Progenitor cell of endocrine pancreas (in vitro differentiated cells): Measurements from ENCODE around the gene RAD1. TPM values are rescaled to one million over a fixed set of nuclear protein-coding genes. Genes with fewer than 3 reads are reported as not detected.

Experiments
- DNase-seq: peaks from one replicate; pipeline ENCODE4 v3.0.0; 2021; ENCODE audit warnings: low spot score; ENCODE audit not compliant: unreplicated experiment
- H3K27ac Mint-ChIP-seq: 2 replicates; pipeline ENCODE4 v1.8.0; 2021; ENCODE audit warnings: mild to moderate bottlenecking, moderate library complexity, mixed read lengths
- H3K27me3 Mint-ChIP-seq: 2 replicates; pipeline ENCODE4 v1.8.0; 2021; ENCODE audit warnings: mixed read lengths
- H3K36me3 Mint-ChIP-seq: 2 replicates; pipeline ENCODE4 v1.8.0; 2022; ENCODE audit warnings: mixed read lengths; ENCODE audit not compliant: insufficient read depth
- H3K4me1 Mint-ChIP-seq: 2 replicates; pipeline ENCODE4 v1.8.0; 2021; ENCODE audit warnings: low read depth, mixed read lengths
- H3K4me3 Mint-ChIP-seq: 2 replicates; pipeline ENCODE4 v1.8.0; 2021; ENCODE audit warnings: low read depth, mild to moderate bottlenecking, moderate library complexity, mixed read lengths
- H3K9me3 Mint-ChIP-seq: 2 replicates; pipeline ENCODE4 v1.8.0; 2021; ENCODE audit warnings: low read depth, mixed read lengths
- CTCF ChIP-seq: fragments of 200-600 bp; sonication (generic); IDR thresholded peaks from one replicate; pipeline ENCODE4 v1.5.0; 2021; ENCODE audit warnings: antibody characterized with exemption, mild to moderate bottlenecking; ENCODE audit not compliant: unreplicated experiment
- long read RNA-seq: library from polyadenylated mRNA; unstranded; transcript quantifications from one replicate; pipeline ENCODE4 v2.0.0, GENCODE V29; 2020
- total RNA-seq: library from RNA; stranded (reverse); gene quantifications from 2 replicates; pipeline ENCODE4 v1.2.1, GENCODE V29; 2021

Gene RAD1, protein sequence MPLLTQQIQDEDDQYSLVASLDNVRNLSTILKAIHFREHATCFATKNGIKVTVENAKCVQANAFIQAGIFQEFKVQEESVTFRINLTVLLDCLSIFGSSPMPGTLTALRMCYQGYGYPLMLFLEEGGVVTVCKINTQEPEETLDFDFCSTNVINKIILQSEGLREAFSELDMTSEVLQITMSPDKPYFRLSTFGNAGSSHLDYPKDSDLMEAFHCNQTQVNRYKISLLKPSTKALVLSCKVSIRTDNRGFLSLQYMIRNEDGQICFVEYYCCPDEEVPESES
- 32.4 and 33.7 TPM in 2 replicates for total RNA-seq
- long read RNA-seq, full-length matches to known transcripts: 75 of 88 reads
- long read RNA-seq, partial matches to known transcripts: 6 of 88 reads
- long read RNA-seq, other reads (novel, unspliced or antisense): 7 of 88 reads

- TF ChIP-seq CTCF: peak; percentile 27
- H3K9me3 Mint-ChIP-seq: no peaks in the 10 kb centered on the region
- H3K4me1 Mint-ChIP-seq: peaks cover 25% of the 10 kb centered on the region
- H3K27ac Mint-ChIP-seq: no peak within 1 kb of the TSS
- H3K27me3 Mint-ChIP-seq: no peaks in the 10 kb centered on the region
- DNase-seq: peak; percentile 86
- peak within 1 kb of the TSS; percentile 62 for H3K4me3 Mint-ChIP-seq
- peaks cover 9% of the 10 kb centered on the region for H3K36me3 Mint-ChIP-seq
Observed at GRCh38 chr5:34915139-34915855, at the start of gene RAD1, which contains the start of gene BRIX1. Gene RAD1 (minus strand): TSS chr5:34915504. CDS start chr5:34914892, 612 bp downstream. Gene BRIX1 (plus strand): TSS chr5:34915711. CDS start chr5:34915739, 28 bp downstream.

DNA sequence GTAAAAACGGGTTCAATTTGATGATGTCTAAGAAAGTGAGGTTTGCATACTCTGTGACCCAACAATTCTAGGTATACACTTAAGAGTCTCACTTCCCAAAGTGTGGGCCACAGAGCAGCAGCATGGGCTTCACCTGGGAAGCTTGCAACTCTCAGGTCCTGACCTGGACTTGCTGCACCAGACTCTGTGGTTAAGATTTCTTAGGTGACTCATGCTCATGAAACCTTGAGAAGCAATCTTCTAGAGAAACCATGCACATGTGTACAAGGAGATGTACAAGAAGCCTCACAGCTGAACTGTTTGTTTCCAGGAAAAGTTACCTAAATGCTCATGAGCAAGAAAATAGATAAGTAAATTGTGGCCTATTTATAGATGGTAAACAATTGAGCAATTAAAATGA is 44.0 kb upstream of the RAD1 start:
- H3K36me3 Mint-ChIP-seq: peaks cover 14% of the 10 kb centered on the region

DNA sequence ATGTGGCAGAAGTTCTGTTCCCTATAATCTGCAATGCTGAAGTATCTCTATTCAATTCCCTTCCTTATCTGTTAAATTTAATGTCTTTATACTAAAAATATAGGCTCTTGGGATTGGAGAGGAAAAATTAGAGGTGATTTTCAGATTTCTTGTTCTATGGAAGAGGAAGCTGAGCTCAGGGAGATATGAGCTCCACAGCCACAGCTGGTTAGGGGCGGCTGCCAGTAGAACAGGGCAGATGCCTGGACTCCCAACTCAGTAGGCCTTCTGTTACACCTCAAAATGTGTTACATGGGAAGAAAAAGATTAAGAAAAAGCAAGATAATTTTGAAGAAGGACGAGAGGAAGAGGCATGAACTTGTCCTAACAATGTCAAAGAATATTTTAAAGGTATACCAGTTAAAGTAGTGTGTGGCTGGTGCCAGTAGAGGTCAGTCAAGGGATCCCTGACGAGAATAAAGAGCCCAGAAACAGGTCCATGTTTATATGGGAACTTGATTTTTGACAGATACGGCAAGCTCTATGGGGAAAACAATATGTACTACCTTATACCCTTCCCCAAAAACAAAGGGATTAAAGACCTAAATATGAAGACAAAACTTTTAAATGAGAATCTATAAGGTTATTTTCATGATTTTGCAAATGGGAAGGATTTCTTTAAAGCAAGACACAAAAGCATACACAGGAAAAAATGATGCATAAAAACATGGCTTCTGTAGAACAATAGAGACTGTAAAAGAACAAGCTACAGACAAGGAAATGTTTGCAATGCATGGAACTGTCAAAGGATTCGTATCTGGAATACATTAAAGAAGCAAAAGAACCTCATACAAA is 42.8 kb upstream of the RAD1 start:
- peak; percentile 69 for TF ChIP-seq CTCF
- H3K27ac Mint-ChIP-seq: no peak overlapping the region
- peaks cover 3% of the 10 kb centered on the region for H3K4me1 Mint-ChIP-seq
- DNase-seq: no peak
- H3K9me3 Mint-ChIP-seq: no peaks in the 10 kb centered on the region
- H3K27me3 Mint-ChIP-seq: no peaks in the 10 kb centered on the region
- no peak overlapping the region for H3K4me3 Mint-ChIP-seq
- H3K36me3 Mint-ChIP-seq: peaks cover 15% of the 10 kb centered on the region

More for the DNA sequence above, 44.0 kb upstream of the RAD1 start:
- Mint-ChIP-seq H3K27me3 (no peaks in the 10 kb centered on the region), H3K9me3 (no peaks in the 10 kb centered on the region), H3K27ac (peak overlapping the region; percentile 10), H3K4me1 (peaks cover 3% of the 10 kb centered on the region), H3K4me3 (no peak overlapping the region)
- no peak for DNase-seq
- no peak for TF ChIP-seq CTCF

DNA sequence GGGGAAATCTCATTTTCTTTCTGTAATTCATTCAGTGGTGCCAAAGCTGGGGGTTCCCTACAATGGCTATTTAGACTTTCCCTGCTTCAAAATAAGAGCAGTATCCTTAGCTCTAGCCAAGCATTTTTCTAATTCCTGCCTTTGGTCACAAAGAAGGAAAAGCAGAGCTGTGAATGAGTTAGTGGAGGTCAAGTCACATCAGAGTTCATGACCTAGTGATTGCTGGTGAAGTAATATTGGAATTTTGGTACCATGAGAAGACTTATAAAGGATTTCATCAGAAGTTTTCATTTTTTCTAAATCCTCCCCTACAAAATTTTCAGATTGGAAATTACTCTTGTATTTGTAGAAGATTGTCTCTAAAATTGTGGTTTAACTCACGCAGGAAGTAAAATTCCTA is 42.0 kb upstream of the RAD1 start:
- Mint-ChIP-seq H3K4me1 (peaks cover 3% of the 10 kb centered on the region), H3K36me3 (peaks cover 16% of the 10 kb centered on the region), H3K27ac (no peak overlapping the region), H3K4me3 (no peak overlapping the region), H3K27me3 (no peaks in the 10 kb centered on the region), H3K9me3 (no peaks in the 10 kb centered on the region)
- DNase-seq: no peak
- TF ChIP-seq CTCF: no peak
